Measurements from ENCODE around the gene AOAH.

The AOAH gene

DNA sequence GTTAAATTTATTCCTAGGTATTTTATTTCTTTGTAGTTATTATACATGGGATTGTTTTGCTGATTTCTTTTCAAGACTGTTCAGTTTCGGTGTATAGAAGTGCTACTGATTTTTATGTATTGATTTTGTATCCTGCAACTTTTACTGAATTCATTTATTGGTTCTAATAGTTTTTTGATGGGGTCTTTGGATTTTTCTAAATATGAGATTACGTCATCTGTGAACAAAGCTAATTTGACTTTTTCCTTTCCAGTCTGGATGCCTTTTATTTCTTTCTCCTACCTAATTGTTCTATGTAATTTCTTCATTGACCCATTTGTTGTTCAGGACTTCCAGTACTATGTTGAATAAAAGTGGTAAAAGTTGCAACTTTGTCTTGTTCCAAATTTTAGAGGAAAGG lies 5.8 kb upstream of the AOAH start:
- H3K4me3 ChIP-seq (replicated peaks in 1 of 2; ENCODE audit: low read depth in 2 of 2, low read length in 2 of 2), result no peak overlapping the region
- no peak for DNase-seq (ENCODE audit: low read depth in 2 of 2)
- TF ChIP-seq CTCF (IDR thresholded peaks at IDR 0.05; ENCODE audit: low read depth, low read length), result no peak

- TF ChIP-seq CTCF (IDR thresholded peaks at IDR 0.05; ENCODE audit: low read depth, low read length), result no peak
- no peak for DNase-seq (ENCODE audit: low read depth in 2 of 2)
- no peak overlapping the region for H3K4me3 ChIP-seq (replicated peaks in 1 of 2; ENCODE audit: low read depth in 2 of 2, low read length in 2 of 2)
Observed at GRCh38 chr7:36728143-36728542, 3.8 kb upstream of the AOAH start.

- no peak for TF ChIP-seq CTCF (IDR thresholded peaks at IDR 0.05; ENCODE audit: low read depth, low read length)
- H3K4me3 ChIP-seq (replicated peaks in 1 of 2; ENCODE audit: low read depth in 2 of 2, low read length in 2 of 2), result no peak overlapping the region
- DNase-seq (ENCODE audit: low read depth in 2 of 2), result no peak
Observed at GRCh38 chr7:36726806-36727503, 2.7 kb upstream of the AOAH start.

- H3K4me3 ChIP-seq (replicated peaks in 1 of 2; ENCODE audit: low read depth in 2 of 2, low read length in 2 of 2), result no peak overlapping the region
- no peak for DNase-seq (ENCODE audit: low read depth in 2 of 2)
- no peak for TF ChIP-seq CTCF (IDR thresholded peaks at IDR 0.05; ENCODE audit: low read depth, low read length)
Observed at GRCh38 chr7:36726311-36726710, 2.0 kb upstream of the AOAH start.

DNA sequence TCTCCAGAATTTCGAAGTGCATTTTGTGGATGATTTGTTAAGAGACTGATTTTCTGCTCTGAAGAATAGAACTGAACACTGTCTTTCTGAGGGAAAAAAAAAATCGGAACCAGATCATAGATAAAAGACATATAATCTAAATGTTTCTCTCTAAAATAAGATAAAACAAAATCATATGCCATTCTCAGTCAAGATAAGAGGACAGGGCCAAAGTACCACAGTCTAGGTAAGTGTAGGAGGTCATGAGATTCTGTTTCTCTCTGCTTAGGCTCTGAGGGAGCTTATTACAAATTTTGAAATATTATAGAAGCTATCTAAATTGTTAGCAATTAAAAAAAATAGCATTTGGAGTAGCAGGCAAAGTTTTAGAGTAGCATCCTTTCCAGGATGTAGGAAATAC lies 702 bp upstream of the AOAH start:
- DNase-seq (ENCODE audit: low read depth in 2 of 2), result no peak
- no peak overlapping the region for H3K4me3 ChIP-seq (replicated peaks in 1 of 2; ENCODE audit: low read depth in 2 of 2, low read length in 2 of 2)
- no peak for TF ChIP-seq CTCF (IDR thresholded peaks at IDR 0.05; ENCODE audit: low read depth, low read length)

- DNase-seq (ENCODE audit: low read depth in 2 of 2), result no peak
- no peak overlapping the region for H3K4me3 ChIP-seq (replicated peaks in 1 of 2; ENCODE audit: low read depth in 2 of 2, low read length in 2 of 2)
- TF ChIP-seq CTCF (IDR thresholded peaks at IDR 0.05; ENCODE audit: low read depth, low read length), result no peak
Observed at GRCh38 chr7:36723291-36723690, 1.0 kb downstream of the AOAH start.

GRCh38 chr7:36719083-36719632 lies 5.1 kb downstream of the AOAH start:
- DNase-seq (ENCODE audit: low read depth in 2 of 2), result no peak
- no peak for TF ChIP-seq CTCF (IDR thresholded peaks at IDR 0.05; ENCODE audit: low read depth, low read length)
- no peak overlapping the region for H3K4me3 ChIP-seq (replicated peaks in 1 of 2; ENCODE audit: low read depth in 2 of 2, low read length in 2 of 2)

All from cardiac fibroblast (primary cell).